Mucosa of descending colon (tissue), 3 donors: ENCODE results near the gene EMX1. TPM values are rescaled to one million over a fixed set of nuclear protein-coding genes. Genes with fewer than 3 reads are reported as not detected.
A peak's percentile ranks its signal among the peaks of the same experiment; 100 is the strongest.

Source experiments
- ATAC-seq: fragments of 200-7000 bp; cut with Tn5 transposase; one replicate; pipeline ENCODE4 v1.9.1; 2020; ENCODE audit warnings: mild to moderate bottlenecking, moderate library complexity
- DNase-seq, 3 donors: peaks; one replicate each; pipeline ENCODE4 v3.0.0-alpha.2; 2020
- H3K36me3 ChIP-seq: fragments of 200-600 bp; one replicate; pipeline ENCODE4 v1.8.0; 2021; ENCODE audit warnings: low read depth, mild to moderate bottlenecking
- H3K4me1 ChIP-seq: fragments of 200-600 bp; one replicate; pipeline ENCODE4 v1.8.0; 2021; ENCODE audit warnings: low read depth, mild to moderate bottlenecking
- H3K4me3 ChIP-seq: fragments of 200-600 bp; one replicate; pipeline ENCODE4 v1.8.0; 2021; ENCODE audit warnings: mild to moderate bottlenecking
- H3K9me3 ChIP-seq: fragments of 200-600 bp; one replicate; pipeline ENCODE4 v1.8.0; 2021; ENCODE audit warnings: mild to moderate bottlenecking
- CTCF ChIP-seq: fragments of 200-600 bp; IDR thresholded peaks from one replicate; pipeline ENCODE4 v1.8.0; 2022; ENCODE audit warnings: antibody characterized with exemption, mild to moderate bottlenecking
- intact Hi-C, 2 donors: fragments of 100-400 bp; cut with DNase I in 1 of 2; cut with micrococcal nuclease in 1 of 2; formaldehyde crosslinking; loops; one replicate each; pipeline versions ENCODE4 v1.11.0 to v1.11.1; 2022; cut with DNase I, micrococcal nuclease
- total RNA-seq, 3 donors: library from RNA; stranded (reverse); fragmentation: NEBNext Ultra II Directional in 2 of 3; extraction: Animal tissue kit (Norgen Biotek cat#: 25700) in 2 of 3; gene quantifications; one replicate each; pipeline versions ENCODE4 v1.2.1 to v1.2.4, GENCODE V29; 2021 to 2023
- donor health status: DM: no; HTN: no; CAD: no; lungs with moderate emphysema.
- donor health status: DM: no; HTN: no; CAD: no.
- donor health status: DM: no; HTN: yes; CAD: no.

EMX1 gene
- total RNA-seq, 3 donors from 2014 or later: 0.96 to 3.6 (median 1.6) TPM

- Histone ChIP-seq H3K9me3 (no peaks in the 10 kb centered on the region), H3K4me3 (no peak overlapping the region), H3K4me1 (no peaks in the 10 kb centered on the region), H3K36me3 (no peaks in the 10 kb centered on the region)
- ATAC-seq (peak; percentile 13), DNase-seq (no peak)
- intact Hi-C loops: no loop called here
- no peak for TF ChIP-seq CTCF
Observed at GRCh38 chr2:72984172-72984671, 66.9 kb downstream of the EMX1 start.

Other genes with a start within 250 kb of the EMX1 start
- 10 to 100 TPM; 19.4 to 52.4 (median 28.8) TPM for gene EXOC6B, start 91.5 kb upstream of the EMX1 start, total RNA-seq
- 10 to 100 TPM; 53.7 to 91.0 (median 60.9) TPM for gene SPR, start 30.1 kb upstream of the EMX1 start, total RNA-seq
- gene SFXN5, start 154.2 kb downstream of the EMX1 start, total RNA-seq: 10 to 100 TPM; 22.2 to 30.9 (median 27.5) TPM
- 10 to 100 TPM; 17.8 to 27.9 (median 18.3) TPM for gene RAB11FIP5, start 195.4 kb downstream of the EMX1 start, total RNA-seq